HG02970 (cell line): Measurements from ENCODE around the gene RRP1B.
"Not testable (repeated sequence)": the region's sequence is repeated elsewhere in the genome, so short reads cannot be mapped to it uniquely, and the experiment has no call there.

Experiments used
- ATAC-seq: cut with Tn5 transposase; IDR thresholded peaks from one replicate; pipeline ENCODE4 v1.9.1; 2021; ENCODE audit warnings: mild to moderate bottlenecking, moderate library complexity, moderate number of reproducible peaks; ENCODE audit not compliant: unreplicated experiment, low FRiP score

RRP1B gene

GRCh38 chr21:43665879-43666278 lies 6.5 kb downstream of the RRP1B start:
- no peak for ATAC-seq

- no peak for ATAC-seq
Measured at GRCh38 chr21:43667191-43667904, 8.0 kb downstream of the RRP1B start.

GRCh38 chr21:43669828-43670605 lies 10.7 kb downstream of the RRP1B start:
- ATAC-seq, result no peak

- ATAC-seq, result no peak
Measured at GRCh38 chr21:43675871-43676270, 16.5 kb downstream of the RRP1B start.

GRCh38 chr21:43676391-43676790 lies 17.0 kb downstream of the RRP1B start:
- no peak for ATAC-seq

GRCh38 chr21:43679951-43680350 lies 20.6 kb downstream of the RRP1B start:
- no peak for ATAC-seq

GRCh38 chr21:43680421-43680820 lies 21.1 kb downstream of the RRP1B start:
- ATAC-seq, result not testable (repeated sequence)

GRCh38 chr21:43681650-43682049 lies 22.3 kb downstream of the RRP1B start:
- ATAC-seq, result no peak

- ATAC-seq, result no peak
Measured at GRCh38 chr21:43684424-43684823, 25.1 kb downstream of the RRP1B start.

GRCh38 chr21:43686811-43687565 lies 27.6 kb downstream of the RRP1B start:
- ATAC-seq, result no peak

- no peak for ATAC-seq
Measured at GRCh38 chr21:43687566-43688399, 28.4 kb downstream of the RRP1B start.

- no peak for ATAC-seq
Measured at GRCh38 chr21:43688906-43689305, 29.5 kb downstream of the RRP1B start.

- ATAC-seq, result no peak
Measured at GRCh38 chr21:43689556-43690337, 30.4 kb downstream of the RRP1B start.

GRCh38 chr21:43690346-43690745 lies 31.0 kb downstream of the RRP1B start:
- ATAC-seq, result no peak

- ATAC-seq, result no peak
Measured at GRCh38 chr21:43691086-43691795, 31.9 kb downstream of the RRP1B start.

GRCh38 chr21:43691801-43692200 lies 32.4 kb downstream of the RRP1B start:
- no peak for ATAC-seq

GRCh38 chr21:43692949-43693348 lies 33.6 kb downstream of the RRP1B start:
- no peak for ATAC-seq

GRCh38 chr21:43693981-43694380 lies 34.6 kb downstream of the RRP1B start:
- no peak for ATAC-seq
